HL-60 (cell line): ENCODE data around the gene CYP2D6.

Experiments
- GABPA ChIP-seq: IDR thresholded peaks from 2 replicates; pipeline ENCODE4 v1.6.1; 2012; ENCODE audit warnings: low read depth
- POLR2AphosphoS5 ChIP-seq: IDR thresholded peaks from 2 replicates; pipeline ENCODE4 v1.6.1; 2012; ENCODE audit warnings: low read depth
- TF ChIP-seq, protein P1 (sequence below): IDR thresholded peaks from one replicate; pipeline ENCODE4 v1.5.1; 2011; ENCODE audit warnings: low read length, control low read depth, inconsistent platforms; ENCODE audit not compliant: insufficient read depth
- TF ChIP-seq, protein P2 (sequence below): IDR thresholded peaks from 2 replicates; pipeline ENCODE4 v1.6.1; 2012; ENCODE audit warnings: low read depth; ENCODE audit not compliant: insufficient replicate concordance

- no peak for TF ChIP-seq POLR2AphosphoS5
- TF ChIP-seq, protein P1, sequence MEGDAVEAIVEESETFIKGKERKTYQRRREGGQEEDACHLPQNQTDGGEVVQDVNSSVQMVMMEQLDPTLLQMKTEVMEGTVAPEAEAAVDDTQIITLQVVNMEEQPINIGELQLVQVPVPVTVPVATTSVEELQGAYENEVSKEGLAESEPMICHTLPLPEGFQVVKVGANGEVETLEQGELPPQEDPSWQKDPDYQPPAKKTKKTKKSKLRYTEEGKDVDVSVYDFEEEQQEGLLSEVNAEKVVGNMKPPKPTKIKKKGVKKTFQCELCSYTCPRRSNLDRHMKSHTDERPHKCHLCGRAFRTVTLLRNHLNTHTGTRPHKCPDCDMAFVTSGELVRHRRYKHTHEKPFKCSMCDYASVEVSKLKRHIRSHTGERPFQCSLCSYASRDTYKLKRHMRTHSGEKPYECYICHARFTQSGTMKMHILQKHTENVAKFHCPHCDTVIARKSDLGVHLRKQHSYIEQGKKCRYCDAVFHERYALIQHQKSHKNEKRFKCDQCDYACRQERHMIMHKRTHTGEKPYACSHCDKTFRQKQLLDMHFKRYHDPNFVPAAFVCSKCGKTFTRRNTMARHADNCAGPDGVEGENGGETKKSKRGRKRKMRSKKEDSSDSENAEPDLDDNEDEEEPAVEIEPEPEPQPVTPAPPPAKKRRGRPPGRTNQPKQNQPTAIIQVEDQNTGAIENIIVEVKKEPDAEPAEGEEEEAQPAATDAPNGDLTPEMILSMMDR = no peak
- TF ChIP-seq GABPA = no peak
- TF ChIP-seq, protein P2, sequence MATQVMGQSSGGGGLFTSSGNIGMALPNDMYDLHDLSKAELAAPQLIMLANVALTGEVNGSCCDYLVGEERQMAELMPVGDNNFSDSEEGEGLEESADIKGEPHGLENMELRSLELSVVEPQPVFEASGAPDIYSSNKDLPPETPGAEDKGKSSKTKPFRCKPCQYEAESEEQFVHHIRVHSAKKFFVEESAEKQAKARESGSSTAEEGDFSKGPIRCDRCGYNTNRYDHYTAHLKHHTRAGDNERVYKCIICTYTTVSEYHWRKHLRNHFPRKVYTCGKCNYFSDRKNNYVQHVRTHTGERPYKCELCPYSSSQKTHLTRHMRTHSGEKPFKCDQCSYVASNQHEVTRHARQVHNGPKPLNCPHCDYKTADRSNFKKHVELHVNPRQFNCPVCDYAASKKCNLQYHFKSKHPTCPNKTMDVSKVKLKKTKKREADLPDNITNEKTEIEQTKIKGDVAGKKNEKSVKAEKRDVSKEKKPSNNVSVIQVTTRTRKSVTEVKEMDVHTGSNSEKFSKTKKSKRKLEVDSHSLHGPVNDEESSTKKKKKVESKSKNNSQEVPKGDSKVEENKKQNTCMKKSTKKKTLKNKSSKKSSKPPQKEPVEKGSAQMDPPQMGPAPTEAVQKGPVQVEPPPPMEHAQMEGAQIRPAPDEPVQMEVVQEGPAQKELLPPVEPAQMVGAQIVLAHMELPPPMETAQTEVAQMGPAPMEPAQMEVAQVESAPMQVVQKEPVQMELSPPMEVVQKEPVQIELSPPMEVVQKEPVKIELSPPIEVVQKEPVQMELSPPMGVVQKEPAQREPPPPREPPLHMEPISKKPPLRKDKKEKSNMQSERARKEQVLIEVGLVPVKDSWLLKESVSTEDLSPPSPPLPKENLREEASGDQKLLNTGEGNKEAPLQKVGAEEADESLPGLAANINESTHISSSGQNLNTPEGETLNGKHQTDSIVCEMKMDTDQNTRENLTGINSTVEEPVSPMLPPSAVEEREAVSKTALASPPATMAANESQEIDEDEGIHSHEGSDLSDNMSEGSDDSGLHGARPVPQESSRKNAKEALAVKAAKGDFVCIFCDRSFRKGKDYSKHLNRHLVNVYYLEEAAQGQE = no peak
Observed at GRCh38 chr22:42177891-42178336, 47.3 kb upstream of the CYP2D6 start.
